Upper lobe of left lung (tissue), 4 donors: ENCODE data around the gene EIPR1.

ENCODE experiments used
- EP300 ChIP-seq, 4 donors: sonication (generic); formaldehyde crosslinking; IDR thresholded peaks; one replicate each; pipeline ENCODE4 v1.5.1; 2017; ENCODE audit warnings: antibody characterized with exemption in 4 of 4, control low read depth in 2 of 4
- POLR2A ChIP-seq, 4 donors: fragments of 450-650 bp; IDR thresholded peaks; one replicate each; pipeline ENCODE4 v1.5.1; 2016 to 2017; ENCODE audit warnings: antibody characterized with exemption in 4 of 4, mild to moderate bottlenecking in 2 of 4
- POLR2AphosphoS5 ChIP-seq, 2 donors: sonication (generic); formaldehyde crosslinking; IDR thresholded peaks; one replicate each; pipeline ENCODE4 v1.5.1; 2017; ENCODE audit warnings: antibody characterized with exemption in 2 of 2
- TF ChIP-seq, protein P1 (sequence below), 6 experiments: fragments of 450-650 bp in 4 of 6; fragments of 200-600 bp in 2 of 6; sonication (generic) in 2 of 6; IDR thresholded peaks; one replicate each; pipeline ENCODE4 v1.5.1; 2016 to 2019; ENCODE audit warnings: antibody characterized with exemption in 6 of 6

DNA sequence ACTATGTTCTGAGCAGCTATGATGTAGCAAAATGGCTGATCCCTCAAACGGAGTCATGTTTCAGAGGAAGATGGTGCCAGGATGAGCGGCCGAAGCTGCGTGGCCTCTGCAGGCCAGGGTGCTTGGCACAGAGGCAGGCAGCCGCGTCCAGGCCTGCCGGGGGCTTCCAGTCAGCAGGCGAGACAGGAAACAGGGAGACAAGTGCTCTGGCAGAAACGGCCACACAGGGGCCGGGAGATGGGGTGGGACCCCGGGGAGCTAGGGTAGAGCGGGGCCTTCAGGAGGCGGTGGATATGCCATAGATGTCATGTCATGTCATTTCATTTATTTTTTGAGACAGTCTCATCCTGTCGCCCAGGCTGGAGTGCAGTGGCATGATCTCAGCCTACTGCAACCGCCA is 50.7 kb downstream of the EIPR1 start:
- TF ChIP-seq, protein P1, sequence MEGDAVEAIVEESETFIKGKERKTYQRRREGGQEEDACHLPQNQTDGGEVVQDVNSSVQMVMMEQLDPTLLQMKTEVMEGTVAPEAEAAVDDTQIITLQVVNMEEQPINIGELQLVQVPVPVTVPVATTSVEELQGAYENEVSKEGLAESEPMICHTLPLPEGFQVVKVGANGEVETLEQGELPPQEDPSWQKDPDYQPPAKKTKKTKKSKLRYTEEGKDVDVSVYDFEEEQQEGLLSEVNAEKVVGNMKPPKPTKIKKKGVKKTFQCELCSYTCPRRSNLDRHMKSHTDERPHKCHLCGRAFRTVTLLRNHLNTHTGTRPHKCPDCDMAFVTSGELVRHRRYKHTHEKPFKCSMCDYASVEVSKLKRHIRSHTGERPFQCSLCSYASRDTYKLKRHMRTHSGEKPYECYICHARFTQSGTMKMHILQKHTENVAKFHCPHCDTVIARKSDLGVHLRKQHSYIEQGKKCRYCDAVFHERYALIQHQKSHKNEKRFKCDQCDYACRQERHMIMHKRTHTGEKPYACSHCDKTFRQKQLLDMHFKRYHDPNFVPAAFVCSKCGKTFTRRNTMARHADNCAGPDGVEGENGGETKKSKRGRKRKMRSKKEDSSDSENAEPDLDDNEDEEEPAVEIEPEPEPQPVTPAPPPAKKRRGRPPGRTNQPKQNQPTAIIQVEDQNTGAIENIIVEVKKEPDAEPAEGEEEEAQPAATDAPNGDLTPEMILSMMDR (IDR thresholded peaks at IDR 0.05): no peak
- TF ChIP-seq POLR2A (IDR thresholded peaks at IDR 0.05) (no peak), POLR2AphosphoS5 (IDR thresholded peaks at IDR 0.05) (no peak), EP300 (IDR thresholded peaks at IDR 0.05) (no peak)
